ENCODE measurements around the gene ZNF35.
"Not testable (repeated sequence)": the region's sequence is repeated elsewhere in the genome, so short reads cannot be mapped to it uniquely, and the experiment has no call there.

The ZNF35 gene

DNA sequence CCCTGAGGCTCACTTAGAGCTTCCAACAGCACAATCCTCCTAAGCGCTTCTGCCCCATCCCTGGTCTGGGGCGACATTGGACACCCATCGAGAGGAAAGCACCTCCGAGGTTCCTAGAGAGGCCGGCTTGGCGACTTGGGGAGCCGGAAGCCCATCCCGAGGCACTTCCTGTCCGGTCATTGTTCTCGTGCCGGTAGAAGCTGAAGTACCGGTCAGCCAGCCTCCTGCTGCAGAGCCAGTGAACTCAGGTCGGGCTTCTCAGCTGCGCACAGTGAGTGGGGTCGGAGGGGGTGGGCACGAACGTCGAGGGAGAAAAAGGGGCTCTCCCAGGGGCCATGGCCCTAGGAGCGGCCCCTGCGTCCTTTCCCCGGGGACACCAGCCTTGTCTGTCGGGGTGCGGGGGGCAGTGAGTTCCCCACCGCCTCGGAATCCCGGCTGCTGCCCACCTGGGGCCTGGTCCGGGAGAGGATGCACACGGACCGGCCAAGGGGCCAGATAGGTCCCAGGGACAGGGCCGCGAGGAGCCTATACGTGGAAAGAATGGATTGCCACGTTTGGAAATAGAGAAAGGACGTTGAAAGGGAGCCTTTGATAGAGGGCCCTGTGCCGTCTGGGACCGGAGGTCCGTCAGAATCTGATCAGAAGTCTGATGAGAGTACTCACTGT is at the start of gene ZNF35:
ZNF35 (plus strand) TSS at position 169 of the 666 bp plus-strand sequence. CDS start 2,336 bp downstream, outside the sequence.
- H3K4me3 ChIP-seq (ENCODE audit: low read depth, low read length) = peak within 1 kb of the TSS; percentile 89

DNA sequence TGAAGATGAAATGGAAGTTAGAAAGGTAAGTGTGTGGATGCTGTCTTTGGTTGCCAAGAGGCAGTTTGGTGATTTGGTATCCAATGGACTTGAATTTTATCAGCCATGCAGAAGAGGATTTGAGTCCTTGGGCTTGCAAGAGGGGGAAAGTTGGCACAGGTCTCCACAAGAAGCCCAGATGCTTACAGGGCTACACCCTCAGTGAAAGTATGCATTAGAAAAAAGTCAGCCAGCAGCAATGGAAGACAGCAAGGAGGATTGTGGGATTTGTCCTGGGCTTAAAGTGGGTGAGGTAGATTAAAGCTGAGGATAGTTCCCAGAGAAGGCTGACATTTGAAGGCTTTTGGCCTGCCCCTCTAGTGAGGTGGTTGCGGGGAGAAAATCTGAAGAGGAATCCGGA is 46.8 kb upstream of the ZNF35 start:
- no peak overlapping the region for H3K4me3 ChIP-seq (ENCODE audit: low read depth, low read length)

DNA sequence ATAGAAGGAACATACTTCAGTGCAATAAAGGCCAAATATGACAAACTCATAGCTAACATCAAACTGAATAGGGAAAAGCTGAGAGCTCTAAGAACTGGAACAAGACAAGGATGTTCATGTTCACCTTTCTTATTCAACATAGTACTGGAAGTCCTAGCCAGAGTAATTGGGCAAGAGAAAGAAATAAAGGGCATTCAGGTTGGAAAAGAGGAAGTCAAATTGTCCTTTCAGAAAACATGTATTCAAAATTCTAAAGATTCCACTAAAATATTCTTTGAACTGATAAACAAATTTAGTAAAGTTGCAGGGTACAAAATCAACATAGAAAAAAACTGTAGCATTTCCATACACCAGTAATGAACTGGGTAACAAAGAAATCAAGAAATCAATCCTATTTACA is 35.9 kb upstream of the ZNF35 start:
- no peak overlapping the region for H3K4me3 ChIP-seq (ENCODE audit: low read depth, low read length)

DNA sequence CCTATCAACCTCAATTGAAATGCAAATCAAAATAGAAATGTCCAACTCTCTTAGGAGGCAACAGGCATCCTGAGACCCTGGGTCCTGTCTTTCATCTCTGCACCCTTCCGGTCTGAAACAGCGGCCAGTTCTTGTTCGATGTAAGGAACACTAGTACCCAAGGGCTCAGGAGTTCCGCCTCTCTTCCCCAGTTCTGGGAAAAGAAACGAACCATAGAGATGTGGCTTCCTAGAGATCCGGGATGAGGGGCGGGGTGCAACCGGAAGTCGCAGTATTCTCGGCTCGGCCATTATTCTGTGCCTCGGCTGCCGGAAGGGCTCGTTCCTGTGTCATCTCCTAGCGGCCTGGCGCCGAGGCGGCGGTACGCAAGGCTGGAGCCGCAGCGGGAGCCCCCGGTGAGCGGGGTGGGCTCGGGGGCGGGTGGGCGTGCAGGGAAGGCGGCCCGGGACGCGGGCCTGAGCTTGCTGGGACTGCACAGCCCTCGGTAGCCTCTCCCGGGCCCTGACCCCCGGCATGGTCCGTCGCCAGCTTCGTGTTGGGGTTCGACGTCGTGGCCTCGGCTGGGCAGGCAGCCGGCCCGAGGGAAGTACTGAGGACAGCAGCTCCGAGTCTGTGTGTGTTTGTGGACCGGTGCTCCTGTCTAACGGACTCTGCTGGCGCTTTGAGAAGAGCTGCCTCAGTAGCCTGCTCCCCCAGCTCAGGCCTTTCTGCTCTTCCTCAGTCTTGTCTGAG is 23.6 kb upstream of the ZNF35 start, which contains the start of gene ZNF197:
ZNF197 (plus strand) TSS at position 288 of the 732 bp plus-strand sequence. CDS start 4,119 bp downstream, outside the sequence.
- peak within 1 kb of the TSS; percentile 87 for H3K4me3 ChIP-seq (ENCODE audit: low read depth, low read length)

DNA sequence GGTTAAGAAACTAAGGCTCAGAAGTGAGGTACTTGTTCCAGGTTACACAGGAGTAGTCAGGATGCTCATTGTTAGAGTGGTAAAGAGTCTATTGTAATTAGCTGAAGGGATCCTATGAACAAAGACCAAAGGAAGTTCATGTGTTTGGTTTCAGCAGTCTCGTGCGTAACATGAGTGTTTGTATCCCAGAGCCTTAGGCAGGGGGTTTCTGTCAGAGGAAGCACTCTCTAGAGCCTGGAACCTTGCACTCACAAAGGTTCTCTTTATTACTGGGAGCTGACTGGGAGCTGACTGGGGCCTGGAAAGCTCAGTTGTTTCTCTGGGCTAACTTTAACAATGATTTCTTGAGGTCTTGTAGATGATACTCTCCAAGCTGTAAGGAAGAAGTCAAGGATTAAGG is 19.8 kb upstream of the ZNF35 start:
- no peak overlapping the region for H3K4me3 ChIP-seq (ENCODE audit: low read depth, low read length)

DNA sequence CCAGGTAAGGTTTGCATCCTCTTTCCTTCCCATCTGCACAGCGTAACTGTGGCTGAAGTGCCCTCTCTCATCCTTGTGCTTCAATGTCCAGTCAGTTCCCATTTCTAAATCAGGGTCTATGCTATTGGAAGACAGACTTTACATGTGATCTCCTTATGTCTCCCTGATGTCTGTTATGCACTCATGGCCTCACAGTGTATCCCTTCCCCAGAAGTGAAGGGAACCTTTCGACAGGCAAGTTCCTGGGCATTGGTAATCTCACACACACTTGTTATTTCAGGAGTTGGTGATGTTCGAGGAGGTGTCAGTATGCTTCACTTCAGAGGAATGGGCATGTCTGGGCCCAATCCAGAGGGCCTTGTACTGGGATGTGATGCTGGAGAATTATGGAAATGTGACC is 16.3 kb upstream of the ZNF35 start:
- H3K4me3 ChIP-seq (ENCODE audit: low read depth, low read length) = no peak overlapping the region

DNA sequence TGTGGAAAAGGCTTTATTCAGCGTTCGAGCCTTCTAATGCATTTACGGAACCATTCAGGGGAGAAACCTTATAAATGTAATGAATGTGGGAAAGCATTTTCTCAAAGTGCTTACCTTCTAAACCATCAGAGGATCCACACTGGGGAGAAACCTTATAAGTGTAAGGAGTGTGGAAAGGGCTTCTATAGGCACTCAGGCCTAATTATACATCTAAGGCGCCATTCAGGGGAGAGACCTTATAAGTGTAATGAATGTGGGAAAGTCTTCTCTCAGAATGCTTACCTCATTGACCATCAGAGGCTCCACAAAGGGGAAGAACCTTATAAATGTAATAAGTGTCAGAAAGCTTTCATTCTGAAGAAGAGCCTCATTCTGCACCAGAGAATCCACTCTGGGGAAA is 6.2 kb upstream of the ZNF35 start:
- H3K4me3 ChIP-seq (ENCODE audit: low read depth, low read length) = no peak overlapping the region

DNA sequence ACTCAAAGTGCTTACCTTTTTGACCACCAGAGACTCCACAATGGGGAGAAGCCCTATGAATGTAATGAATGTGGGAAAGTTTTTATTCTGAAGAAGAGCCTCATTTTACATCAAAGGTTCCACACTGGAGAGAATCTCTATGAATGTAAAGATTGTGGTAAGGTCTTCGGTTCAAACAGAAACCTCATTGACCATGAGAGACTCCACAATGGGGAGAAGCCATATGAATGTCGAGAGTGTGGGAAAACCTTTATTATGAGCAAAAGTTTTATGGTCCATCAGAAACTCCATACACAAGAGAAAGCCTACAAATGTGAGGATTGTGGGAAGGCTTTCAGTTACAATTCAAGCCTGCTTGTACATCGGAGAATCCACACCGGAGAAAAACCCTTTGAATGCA is 5.5 kb upstream of the ZNF35 start:
- H3K4me3 ChIP-seq (ENCODE audit: low read depth, low read length) = no peak overlapping the region

DNA sequence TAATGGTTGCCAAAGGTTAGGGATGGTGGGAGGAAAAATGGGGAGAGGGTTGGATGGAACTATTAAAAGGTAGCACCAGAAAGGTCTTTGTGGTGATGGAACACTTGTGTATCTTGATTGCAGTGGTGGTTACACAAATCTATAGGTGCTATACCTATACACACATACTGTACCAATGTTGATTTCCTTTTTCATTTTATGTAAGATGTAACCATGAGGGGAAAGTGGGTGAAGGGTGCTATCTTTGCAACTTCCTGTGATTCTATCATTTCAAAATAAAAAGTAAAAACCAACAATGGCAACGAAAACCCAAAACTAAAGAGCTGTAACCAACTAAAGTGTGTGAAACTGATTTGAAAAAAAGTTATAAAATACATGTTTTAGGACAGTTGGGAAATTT is 761 bp upstream of the ZNF35 start:
- H3K4me3 ChIP-seq (ENCODE audit: low read depth, low read length) = no peak overlapping the region

DNA sequence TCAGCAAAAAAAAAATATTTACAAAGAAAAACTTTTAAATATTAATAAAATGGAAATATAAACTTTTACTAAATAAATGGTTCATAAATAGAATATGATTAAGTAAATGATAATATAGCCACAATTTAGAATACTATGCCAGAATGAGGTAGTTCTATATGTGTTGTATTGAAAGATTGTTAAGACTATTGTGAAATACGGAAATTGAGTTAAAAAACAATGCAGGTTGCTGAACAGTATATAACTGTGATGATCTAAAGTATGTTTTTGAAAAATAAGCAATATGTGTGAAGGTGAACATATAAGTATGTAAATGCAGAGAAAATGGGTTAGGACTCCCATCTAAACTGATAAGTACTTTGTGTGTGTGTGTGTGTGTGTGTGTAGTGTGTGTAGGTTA is 1.2 kb downstream of the ZNF35 start:
- peak overlapping the region; percentile 89 for H3K4me3 ChIP-seq (ENCODE audit: low read depth, low read length)

DNA sequence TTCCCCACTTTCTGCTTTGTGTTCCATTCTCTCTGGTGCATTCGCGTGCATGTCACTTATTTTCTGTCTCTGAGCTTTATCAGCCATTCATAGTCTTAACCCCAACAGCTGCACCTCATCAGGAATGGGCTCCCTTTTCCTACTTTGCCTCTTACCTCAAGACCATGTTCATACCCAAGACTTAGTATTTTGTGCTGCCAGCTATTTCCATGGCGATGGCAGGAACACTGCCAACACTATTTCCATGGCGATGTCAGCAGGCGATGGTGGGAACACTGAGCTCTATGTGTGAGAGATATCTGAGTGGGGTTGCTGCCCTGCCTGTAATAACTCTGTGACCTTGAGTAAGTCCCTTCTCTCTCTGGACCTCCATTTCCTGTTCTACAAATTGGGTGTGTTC is 5.5 kb downstream of the ZNF35 start:
- H3K4me3 ChIP-seq (ENCODE audit: low read depth, low read length) = no peak overlapping the region

DNA sequence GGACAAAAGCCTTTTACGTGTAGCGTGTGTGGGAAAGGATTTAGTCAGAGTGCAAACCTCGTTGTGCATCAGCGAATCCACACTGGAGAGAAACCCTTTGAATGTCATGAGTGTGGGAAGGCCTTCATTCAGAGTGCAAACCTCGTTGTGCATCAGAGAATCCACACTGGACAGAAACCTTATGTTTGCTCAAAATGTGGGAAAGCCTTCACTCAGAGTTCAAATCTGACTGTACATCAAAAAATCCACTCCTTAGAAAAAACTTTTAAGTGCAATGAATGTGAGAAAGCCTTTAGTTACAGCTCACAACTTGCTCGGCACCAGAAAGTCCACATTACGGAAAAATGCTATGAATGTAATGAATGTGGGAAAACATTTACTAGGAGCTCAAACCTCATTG is 10.5 kb downstream of the ZNF35 start:
- no peak overlapping the region for H3K4me3 ChIP-seq (ENCODE audit: low read depth, low read length)

DNA sequence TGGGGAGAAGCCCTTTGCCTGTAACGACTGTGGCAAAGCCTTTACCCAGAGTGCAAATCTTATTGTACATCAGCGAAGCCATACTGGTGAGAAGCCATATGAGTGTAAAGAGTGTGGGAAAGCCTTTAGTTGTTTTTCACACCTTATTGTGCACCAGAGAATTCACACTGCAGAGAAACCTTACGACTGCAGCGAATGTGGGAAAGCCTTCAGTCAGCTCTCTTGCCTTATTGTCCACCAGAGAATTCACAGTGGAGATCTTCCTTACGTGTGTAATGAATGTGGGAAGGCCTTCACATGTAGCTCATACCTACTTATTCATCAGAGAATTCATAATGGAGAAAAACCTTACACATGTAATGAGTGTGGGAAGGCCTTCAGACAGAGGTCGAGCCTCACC is 10.9 kb downstream of the ZNF35 start:
- H3K4me3 ChIP-seq (ENCODE audit: low read depth, low read length) = no peak overlapping the region

DNA sequence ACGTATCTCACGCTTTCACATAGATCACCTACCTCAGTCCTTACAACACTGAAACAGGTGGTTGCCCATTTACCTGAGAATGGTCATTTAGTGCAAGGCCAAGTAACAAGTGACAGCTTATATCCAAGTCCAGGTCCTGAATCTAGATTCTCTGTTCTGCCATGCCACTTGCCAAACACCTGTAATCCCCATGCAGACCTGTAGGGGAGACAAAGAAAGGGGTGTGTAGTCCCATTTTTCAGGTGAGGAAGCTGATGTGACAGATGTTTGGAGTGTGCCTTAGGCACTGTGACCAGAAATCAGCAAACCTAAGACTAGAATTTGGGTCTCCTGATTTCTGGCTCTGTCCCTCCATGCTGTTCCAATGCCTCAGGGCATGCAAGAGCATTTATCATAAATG is 12.7 kb downstream of the ZNF35 start:
- H3K4me3 ChIP-seq (ENCODE audit: low read depth, low read length) = no peak overlapping the region

DNA sequence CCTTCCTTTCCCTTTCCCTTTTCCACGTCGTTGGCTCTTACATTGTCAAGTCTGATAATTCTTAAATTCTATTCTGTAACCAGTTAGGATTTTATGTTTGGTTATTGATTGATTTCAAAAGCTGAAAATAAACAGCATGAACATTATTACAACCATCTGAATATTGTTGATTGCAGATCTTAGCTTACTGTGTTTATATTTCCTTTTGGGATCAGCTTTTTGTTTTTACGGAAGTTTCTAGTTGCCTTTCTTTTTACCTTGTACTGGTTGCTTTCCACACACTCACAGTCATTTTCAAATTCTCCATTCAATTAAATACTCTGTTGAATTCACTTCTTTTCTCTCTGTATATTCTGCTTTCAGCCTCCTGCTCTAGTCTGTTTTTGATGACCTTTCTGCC is 16.6 kb downstream of the ZNF35 start:
- no peak overlapping the region for H3K4me3 ChIP-seq (ENCODE audit: low read depth, low read length)

DNA sequence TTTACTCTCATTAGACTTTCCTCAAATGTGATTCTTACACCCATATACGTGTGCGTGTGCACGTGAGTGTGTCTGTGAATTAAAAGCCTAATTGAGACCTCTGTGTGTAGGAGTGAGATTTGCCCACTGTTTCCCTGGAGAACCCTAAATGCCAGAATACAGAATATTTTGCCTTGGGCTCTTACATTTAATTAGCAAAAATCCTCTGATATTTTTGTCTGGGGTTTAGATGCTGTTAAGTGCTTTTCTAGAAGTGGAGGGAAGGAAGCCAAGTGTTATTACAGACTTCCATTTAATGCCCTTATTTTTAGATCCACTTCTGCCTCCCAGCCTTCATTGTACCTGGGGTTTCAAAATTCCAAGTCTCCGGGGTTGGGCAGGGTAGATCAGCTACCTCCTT is 17.8 kb downstream of the ZNF35 start:
- no peak overlapping the region for H3K4me3 ChIP-seq (ENCODE audit: low read depth, low read length)

DNA sequence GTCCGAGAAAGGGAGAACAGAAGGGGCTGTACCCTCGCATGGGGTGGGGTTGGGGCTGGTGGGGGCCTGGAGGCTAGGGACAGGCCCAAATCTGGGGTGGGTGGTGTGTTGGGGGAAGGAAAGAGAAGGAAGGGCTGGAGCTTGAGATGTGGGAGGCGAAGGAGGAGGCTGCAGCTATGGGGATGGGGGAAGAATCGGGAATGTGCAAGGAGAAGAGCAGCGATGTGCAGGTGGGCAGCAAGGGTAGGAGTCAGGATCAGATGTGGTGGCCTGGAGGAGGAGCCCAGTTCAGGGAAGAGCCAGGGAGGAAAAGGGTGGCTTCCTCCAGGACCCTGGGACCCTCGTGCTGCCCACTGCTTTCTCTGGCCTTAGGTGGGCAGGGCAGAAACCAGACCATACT is 21.2 kb downstream of the ZNF35 start:
- no peak overlapping the region for H3K4me3 ChIP-seq (ENCODE audit: low read depth, low read length)

DNA sequence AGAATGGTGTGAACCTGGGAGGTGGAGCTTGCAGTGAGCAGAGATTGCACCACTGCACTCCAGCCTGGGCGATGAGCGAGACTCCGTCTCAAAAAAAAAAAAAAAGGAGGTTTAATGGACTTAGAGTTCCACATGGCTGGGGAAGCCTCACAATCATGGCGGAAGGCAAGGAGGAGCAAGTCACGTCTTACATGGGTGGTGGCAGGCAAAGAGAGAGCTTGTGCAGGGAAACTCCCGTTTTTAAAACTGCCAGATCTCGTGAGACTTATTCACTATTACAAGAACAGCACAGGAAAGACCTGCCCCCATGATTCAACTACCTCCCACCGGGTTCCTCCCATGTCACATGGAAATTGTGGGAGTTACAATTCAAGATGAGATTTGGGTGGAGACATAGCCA is 24.9 kb downstream of the ZNF35 start:
- not testable (repeated sequence) for H3K4me3 ChIP-seq (ENCODE audit: low read depth, low read length)

DNA sequence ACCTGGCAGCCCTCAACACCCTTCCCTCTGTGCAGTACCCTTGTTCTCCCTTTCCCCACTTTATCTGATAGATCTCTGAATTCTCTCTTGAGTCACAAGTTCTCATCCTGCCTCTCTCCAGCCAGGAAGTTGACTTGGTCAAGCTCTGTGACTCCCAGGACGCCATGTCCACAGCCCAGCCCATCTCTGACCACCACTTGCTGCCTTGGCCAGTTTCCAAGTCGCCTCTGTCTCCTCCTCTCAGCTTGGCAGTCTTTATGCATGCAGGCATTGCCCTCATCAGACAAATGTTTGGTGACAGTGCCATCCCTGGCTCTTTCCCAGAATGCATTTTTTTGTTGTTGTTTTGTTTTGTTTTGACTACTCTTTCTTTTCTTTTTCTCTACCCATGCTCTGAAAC is 25.7 kb downstream of the ZNF35 start:
- no peak overlapping the region for H3K4me3 ChIP-seq (ENCODE audit: low read depth, low read length)

DNA sequence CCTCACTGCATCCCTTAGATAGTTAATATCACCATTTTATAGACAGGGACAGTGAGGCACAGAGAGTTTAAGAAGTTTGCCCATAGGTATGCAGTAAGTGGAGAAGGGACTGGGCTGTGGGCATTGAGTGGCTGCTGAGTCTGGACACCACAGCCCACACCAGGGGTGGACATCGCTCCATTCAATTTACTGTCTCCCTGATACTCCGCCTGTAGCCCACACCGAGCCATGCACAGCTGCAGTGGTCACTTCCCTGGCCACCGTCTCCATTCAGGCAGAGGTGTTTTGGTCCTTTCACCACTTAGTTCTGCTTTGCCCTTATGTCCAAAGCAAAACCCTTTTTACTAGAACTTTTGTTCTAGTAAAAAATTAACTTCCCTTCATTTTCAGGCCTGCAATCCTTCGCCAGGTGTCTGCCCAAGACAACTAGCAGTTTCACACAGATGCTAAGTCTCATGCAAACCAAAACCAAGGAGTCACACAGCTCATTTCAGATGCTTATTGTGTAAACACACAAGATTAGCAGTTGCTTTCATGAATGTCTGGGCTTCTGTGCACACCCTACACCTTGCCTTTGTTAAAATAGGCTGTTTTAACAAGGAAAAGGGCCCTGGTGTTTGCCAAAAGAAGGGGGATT is 30.1 kb downstream of the ZNF35 start:
- no peak overlapping the region for H3K4me3 ChIP-seq (ENCODE audit: low read depth, low read length)

DNA sequence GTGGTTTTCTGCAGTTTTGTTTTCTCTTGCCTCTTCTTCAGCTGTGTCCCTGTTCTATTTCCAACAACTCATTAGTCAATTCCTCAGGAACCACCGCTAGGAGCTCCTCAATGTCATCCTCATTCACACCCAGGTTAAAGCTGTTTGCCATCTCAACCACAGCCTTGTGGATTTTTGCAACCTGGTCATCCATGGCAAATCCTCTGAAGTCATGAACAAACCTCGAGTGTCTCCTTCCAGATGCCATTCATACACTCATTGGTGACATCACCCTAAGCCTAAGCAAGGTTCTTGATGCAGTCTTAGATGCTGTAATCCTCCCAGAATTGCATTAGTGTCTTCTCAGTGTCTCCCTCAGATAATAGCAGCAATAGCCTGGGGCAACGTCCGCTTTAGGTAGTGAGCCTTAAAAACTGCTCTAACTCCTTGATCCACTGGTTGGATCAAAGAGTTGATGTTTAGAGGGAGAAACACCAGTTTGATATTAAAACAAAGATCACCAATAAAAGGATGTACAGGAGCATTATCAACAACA is 32.5 kb downstream of the ZNF35 start:
- no peak overlapping the region for H3K4me3 ChIP-seq (ENCODE audit: low read depth, low read length)

Measured in iPS-11a (cell line).